NB4 (cell line): ENCODE results near the gene CLK4.

ENCODE experiments used
- DNase-seq: peaks from one replicate; pipeline ENCODE4 v3.0.0; 2010; ENCODE audit warnings: low read depth
- H3K4me3 ChIP-seq: one replicate; pipeline ENCODE4 v1.5.1; 2011; ENCODE audit warnings: mild to moderate bottlenecking, low read depth, low read length, moderate library complexity
- MAX ChIP-seq: IDR thresholded peaks from 2 replicates; pipeline ENCODE4 v1.6.1; 2011; ENCODE audit warnings: low read depth, low read length
- MYC ChIP-seq: IDR thresholded peaks from 2 replicates; pipeline ENCODE4 v1.6.1; 2011; ENCODE audit warnings: low read depth, low read length
- POLR2A ChIP-seq: IDR thresholded peaks from 2 replicates; pipeline ENCODE4 v1.6.1; 2011; ENCODE audit warnings: mild to moderate bottlenecking; ENCODE audit not compliant: insufficient read length; ENCODE audit errors: extremely low read depth
- TF ChIP-seq, protein P1 (sequence below): IDR thresholded peaks from one replicate; pipeline ENCODE4 v1.5.1; 2012; ENCODE audit warnings: low read depth, low read length

CLK4 gene

GRCh38 chr5:178554311-178554710, 72.5 kb downstream of the CLK4 start:
- DNase-seq, result no peak
- TF ChIP-seq MAX (no peak), POLR2A (no peak), MYC (no peak)
- TF ChIP-seq, protein P1, sequence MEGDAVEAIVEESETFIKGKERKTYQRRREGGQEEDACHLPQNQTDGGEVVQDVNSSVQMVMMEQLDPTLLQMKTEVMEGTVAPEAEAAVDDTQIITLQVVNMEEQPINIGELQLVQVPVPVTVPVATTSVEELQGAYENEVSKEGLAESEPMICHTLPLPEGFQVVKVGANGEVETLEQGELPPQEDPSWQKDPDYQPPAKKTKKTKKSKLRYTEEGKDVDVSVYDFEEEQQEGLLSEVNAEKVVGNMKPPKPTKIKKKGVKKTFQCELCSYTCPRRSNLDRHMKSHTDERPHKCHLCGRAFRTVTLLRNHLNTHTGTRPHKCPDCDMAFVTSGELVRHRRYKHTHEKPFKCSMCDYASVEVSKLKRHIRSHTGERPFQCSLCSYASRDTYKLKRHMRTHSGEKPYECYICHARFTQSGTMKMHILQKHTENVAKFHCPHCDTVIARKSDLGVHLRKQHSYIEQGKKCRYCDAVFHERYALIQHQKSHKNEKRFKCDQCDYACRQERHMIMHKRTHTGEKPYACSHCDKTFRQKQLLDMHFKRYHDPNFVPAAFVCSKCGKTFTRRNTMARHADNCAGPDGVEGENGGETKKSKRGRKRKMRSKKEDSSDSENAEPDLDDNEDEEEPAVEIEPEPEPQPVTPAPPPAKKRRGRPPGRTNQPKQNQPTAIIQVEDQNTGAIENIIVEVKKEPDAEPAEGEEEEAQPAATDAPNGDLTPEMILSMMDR, result no peak
- no peak overlapping the region for H3K4me3 ChIP-seq

- TF ChIP-seq, protein P1, result no peak
- TF ChIP-seq MYC (no peak), MAX (no peak), POLR2A (no peak)
- no peak for DNase-seq
- no peak overlapping the region for H3K4me3 ChIP-seq
These were observed 73.3 kb downstream of the CLK4 start for GRCh38 chr5:178553517-178553916.
